Middle frontal gyrus (tissue), 1 donor: ENCODE results near the gene MPZL3.

Source experiments
- DNase-seq: peaks from one replicate; pipeline ENCODE4 v3.0.0-alpha.2; 2015; ENCODE audit warnings: low spot score; ENCODE audit errors: extremely low spot score

MPZL3 gene

GRCh38 chr11:118251858-118252652, at the start of gene MPZL3:
Gene MPZL3 (minus strand): TSS chr11:118252365. CDS start chr11:118252294, 71 bp downstream.
- peak; percentile 36 for DNase-seq

GRCh38 chr11:118301600-118302195, 49.5 kb upstream of the MPZL3 start:
- DNase-seq, result no peak

- DNase-seq, result no peak
Observed at GRCh38 chr11:118295815-118296454, 43.8 kb upstream of the MPZL3 start.

GRCh38 chr11:118295199-118295598, 43.0 kb upstream of the MPZL3 start:
- DNase-seq, result no peak

- DNase-seq, result no peak
Observed at GRCh38 chr11:118294053-118294452, 41.9 kb upstream of the MPZL3 start.

GRCh38 chr11:118291477-118292135, 39.4 kb upstream of the MPZL3 start:
- no peak for DNase-seq

GRCh38 chr11:118290923-118291322, 38.8 kb upstream of the MPZL3 start:
- DNase-seq, result no peak

GRCh38 chr11:118289401-118289800, 37.2 kb upstream of the MPZL3 start:
- DNase-seq, result no peak

GRCh38 chr11:118287006-118287405, 34.8 kb upstream of the MPZL3 start:
- no peak for DNase-seq

GRCh38 chr11:118286545-118286944, 34.4 kb upstream of the MPZL3 start:
- no peak for DNase-seq

GRCh38 chr11:118283756-118284350, 31.7 kb upstream of the MPZL3 start:
- DNase-seq, result no peak

- DNase-seq, result no peak
Observed at GRCh38 chr11:118283037-118283636, 31.0 kb upstream of the MPZL3 start.

GRCh38 chr11:118282606-118283005, 30.4 kb upstream of the MPZL3 start:
- DNase-seq, result no peak

- DNase-seq, result no peak
Observed at GRCh38 chr11:118281284-118281683, 29.1 kb upstream of the MPZL3 start.

- no peak for DNase-seq
Observed at GRCh38 chr11:118277312-118277711, 25.1 kb upstream of the MPZL3 start.

GRCh38 chr11:118276422-118276821, 24.3 kb upstream of the MPZL3 start:
- no peak for DNase-seq

- no peak for DNase-seq
Observed at GRCh38 chr11:118275176-118275575, 23.0 kb upstream of the MPZL3 start.

- no peak for DNase-seq
Observed at GRCh38 chr11:118274186-118274585, 22.0 kb upstream of the MPZL3 start.

GRCh38 chr11:118272001-118272400, 19.8 kb upstream of the MPZL3 start:
- DNase-seq, result no peak

- no peak for DNase-seq
Observed at GRCh38 chr11:118267486-118267885, 15.3 kb upstream of the MPZL3 start.

- DNase-seq, result no peak
Observed at GRCh38 chr11:118265954-118266353, 13.8 kb upstream of the MPZL3 start.
